ENCODE measurements around the gene PTPN23. TPM values are rescaled to one million over a fixed set of nuclear protein-coding genes. Genes with fewer than 3 reads are reported as not detected.
A peak's percentile ranks its signal among the peaks of the same experiment; 100 is the strongest.

The PTPN23 gene
- total and polyA plus RNA-seq, 10 of the 15 experiments (the other 5 are each of a cell fraction or from before 2014, with no cell fraction given) = 0.44 to 28.6 (median 4.4) TPM

GRCh38 chr3:47380601-47381316 lies at the start of gene PTPN23 (continued):
- no peak for TF ChIP-seq SMC3 (IDR thresholded peaks at IDR 0.05; ENCODE audit: borderline replicate concordance, low read length)
- TF ChIP-seq, protein P1, sequence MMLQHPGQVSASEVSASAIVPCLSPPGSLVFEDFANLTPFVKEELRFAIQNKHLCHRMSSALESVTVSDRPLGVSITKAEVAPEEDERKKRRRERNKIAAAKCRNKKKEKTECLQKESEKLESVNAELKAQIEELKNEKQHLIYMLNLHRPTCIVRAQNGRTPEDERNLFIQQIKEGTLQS (IDR thresholded peaks at IDR 0.05; ENCODE audit: borderline replicate concordance, extremely low read depth, low read depth, low read length) = peak; percentile 78; the same call in 1 of the 2 replicates
- 0 out of 2 replicates have a peak, but pooled peaks have one; percentile 21 for TF ChIP-seq TBL1XR1 (IDR thresholded peaks at IDR 0.05; ENCODE audit: low read depth, low read length)
- no peak for TF ChIP-seq SUZ12 (IDR thresholded peaks at IDR 0.05; ENCODE audit: unreplicated experiment)
- TF ChIP-seq NR2F1 (conservative IDR thresholded peaks at IDR 0.05) = 0 out of 2 replicates have a peak, but pooled peaks have one; percentile 52
- peak; percentile 18; the same call in 1 of the 2 replicates for TF ChIP-seq PAX5 (IDR thresholded peaks at IDR 0.05; ENCODE audit: borderline replicate concordance, low read depth, low read length)
- TF ChIP-seq YY1 (IDR thresholded peaks at IDR 0.05; ENCODE audit: low read depth, low read length) = peak; percentile 76
- TF ChIP-seq, protein P2, sequence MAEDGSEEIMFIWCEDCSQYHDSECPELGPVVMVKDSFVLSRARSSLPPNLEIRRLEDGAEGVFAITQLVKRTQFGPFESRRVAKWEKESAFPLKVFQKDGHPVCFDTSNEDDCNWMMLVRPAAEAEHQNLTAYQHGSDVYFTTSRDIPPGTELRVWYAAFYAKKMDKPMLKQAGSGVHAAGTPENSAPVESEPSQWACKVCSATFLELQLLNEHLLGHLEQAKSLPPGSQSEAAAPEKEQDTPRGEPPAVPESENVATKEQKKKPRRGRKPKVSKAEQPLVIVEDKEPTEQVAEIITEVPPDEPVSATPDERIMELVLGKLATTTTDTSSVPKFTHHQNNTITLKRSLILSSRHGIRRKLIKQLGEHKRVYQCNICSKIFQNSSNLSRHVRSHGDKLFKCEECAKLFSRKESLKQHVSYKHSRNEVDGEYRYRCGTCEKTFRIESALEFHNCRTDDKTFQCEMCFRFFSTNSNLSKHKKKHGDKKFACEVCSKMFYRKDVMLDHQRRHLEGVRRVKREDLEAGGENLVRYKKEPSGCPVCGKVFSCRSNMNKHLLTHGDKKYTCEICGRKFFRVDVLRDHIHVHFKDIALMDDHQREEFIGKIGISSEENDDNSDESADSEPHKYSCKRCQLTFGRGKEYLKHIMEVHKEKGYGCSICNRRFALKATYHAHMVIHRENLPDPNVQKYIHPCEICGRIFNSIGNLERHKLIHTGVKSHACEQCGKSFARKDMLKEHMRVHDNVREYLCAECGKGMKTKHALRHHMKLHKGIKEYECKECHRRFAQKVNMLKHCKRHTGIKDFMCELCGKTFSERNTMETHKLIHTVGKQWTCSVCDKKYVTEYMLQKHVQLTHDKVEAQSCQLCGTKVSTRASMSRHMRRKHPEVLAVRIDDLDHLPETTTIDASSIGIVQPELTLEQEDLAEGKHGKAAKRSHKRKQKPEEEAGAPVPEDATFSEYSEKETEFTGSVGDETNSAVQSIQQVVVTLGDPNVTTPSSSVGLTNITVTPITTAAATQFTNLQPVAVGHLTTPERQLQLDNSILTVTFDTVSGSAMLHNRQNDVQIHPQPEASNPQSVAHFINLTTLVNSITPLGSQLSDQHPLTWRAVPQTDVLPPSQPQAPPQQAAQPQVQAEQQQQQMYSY (CRISPR knock-in tag; IDR thresholded peaks at IDR 0.05) = no peak
- TF ChIP-seq CEBPB (IDR thresholded peaks at IDR 0.05; ENCODE audit: borderline replicate concordance in 1 of 2, low read depth in 2 of 2, low read length in 2 of 2) = no peak
- TF ChIP-seq YBX1 (IDR thresholded peaks at IDR 0.05) = no peak
- no peak for TF ChIP-seq MTA2 (IDR thresholded peaks at IDR 0.05; ENCODE audit: low read depth)
